ENCODE results near the gene VPS45.

VPS45 gene

DNA sequence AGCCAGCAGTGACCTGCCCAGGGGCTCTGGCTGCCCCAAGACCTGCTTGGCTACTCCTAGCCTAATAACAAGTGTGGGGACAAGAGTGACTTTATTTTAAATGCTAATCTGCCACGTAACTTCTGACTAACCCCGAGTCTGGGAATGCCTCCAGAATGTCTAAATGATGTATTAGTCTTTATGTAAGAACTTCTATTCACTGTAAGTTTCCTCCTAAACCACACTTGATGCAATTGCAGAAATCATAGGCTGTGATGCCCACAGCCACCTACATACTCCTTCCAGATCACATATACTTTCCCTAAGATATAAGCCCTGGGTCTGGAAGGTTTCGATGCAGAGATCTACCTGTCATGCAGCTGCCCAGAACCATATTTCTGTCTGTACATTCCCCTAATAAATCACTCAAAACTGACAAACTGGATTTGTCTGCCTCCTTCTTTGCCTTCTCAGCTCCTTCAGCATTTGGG is 5.9 kb upstream of the VPS45 start:
- Histone ChIP-seq H3K9me2 (replicated peaks; ENCODE audit: insufficient read depth, low read length) (no peaks in the 10 kb centered on the region), H3K9me3 (ENCODE audit: insufficient read depth, low read length) (no peaks in the 10 kb centered on the region), H3K4me2 (ENCODE audit: low read depth, low read length, poor library complexity, severe bottlenecking) (no peak overlapping the region), H3K79me2 (ENCODE audit: insufficient read depth, low read length) (no peaks in the 10 kb centered on the region), H4K20me1 (ENCODE audit: low read depth, low read length) (no peaks in the 10 kb centered on the region), H3K36me3 (ENCODE audit: low read length) (no peaks in the 10 kb centered on the region), H3F3A (ENCODE audit: insufficient read depth) (peaks cover 7% of the 10 kb centered on the region; the same call in 1 of the 2 replicates), H3K27ac (ENCODE audit: low read depth, low read length) (no peak overlapping the region), H2AFZ (ENCODE audit: low read depth, low read length, severe bottlenecking) (no peak overlapping the region), H3K27me3 (ENCODE audit: low read length) (0 out of 2 replicates have a peak, but pooled peaks cover 4% of the 10 kb centered on the region), H3K4me3 (ENCODE audit: insufficient read depth, low read length, poor library complexity, severe bottlenecking) (no peak overlapping the region), H3K9ac (ENCODE audit: low read length) (no peak overlapping the region)
- no peak for TF ChIP-seq EZH2phosphoT487 (conservative IDR thresholded peaks at IDR 0.05; ENCODE audit: low read length)
- TF ChIP-seq, protein P1, sequence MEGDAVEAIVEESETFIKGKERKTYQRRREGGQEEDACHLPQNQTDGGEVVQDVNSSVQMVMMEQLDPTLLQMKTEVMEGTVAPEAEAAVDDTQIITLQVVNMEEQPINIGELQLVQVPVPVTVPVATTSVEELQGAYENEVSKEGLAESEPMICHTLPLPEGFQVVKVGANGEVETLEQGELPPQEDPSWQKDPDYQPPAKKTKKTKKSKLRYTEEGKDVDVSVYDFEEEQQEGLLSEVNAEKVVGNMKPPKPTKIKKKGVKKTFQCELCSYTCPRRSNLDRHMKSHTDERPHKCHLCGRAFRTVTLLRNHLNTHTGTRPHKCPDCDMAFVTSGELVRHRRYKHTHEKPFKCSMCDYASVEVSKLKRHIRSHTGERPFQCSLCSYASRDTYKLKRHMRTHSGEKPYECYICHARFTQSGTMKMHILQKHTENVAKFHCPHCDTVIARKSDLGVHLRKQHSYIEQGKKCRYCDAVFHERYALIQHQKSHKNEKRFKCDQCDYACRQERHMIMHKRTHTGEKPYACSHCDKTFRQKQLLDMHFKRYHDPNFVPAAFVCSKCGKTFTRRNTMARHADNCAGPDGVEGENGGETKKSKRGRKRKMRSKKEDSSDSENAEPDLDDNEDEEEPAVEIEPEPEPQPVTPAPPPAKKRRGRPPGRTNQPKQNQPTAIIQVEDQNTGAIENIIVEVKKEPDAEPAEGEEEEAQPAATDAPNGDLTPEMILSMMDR (IDR thresholded peaks at IDR 0.05; ENCODE audit: insufficient read depth, low read length, poor library complexity, severe bottlenecking), result no peak

DNA sequence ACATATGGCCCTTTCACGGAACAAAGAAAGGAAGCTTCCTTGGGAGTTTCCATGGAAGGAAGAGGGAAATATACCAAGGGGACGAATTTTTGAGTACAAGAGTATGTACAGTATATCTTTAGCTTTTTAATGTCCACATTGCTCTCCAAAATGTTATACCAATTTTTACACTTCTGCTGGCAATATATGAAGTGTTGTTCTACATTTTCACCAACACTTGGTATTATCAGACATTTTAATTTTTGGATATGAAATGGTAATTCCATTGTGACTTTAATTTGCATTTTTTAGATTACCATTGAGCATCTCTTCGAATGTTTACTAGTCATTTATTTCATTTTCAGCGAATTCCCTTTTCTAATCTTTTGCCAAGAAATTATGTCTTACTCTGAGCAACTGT is 5.5 kb upstream of the VPS45 start:
- Histone ChIP-seq H3K9me3 (ENCODE audit: insufficient read depth, low read length) (no peaks in the 10 kb centered on the region), H3K79me2 (ENCODE audit: insufficient read depth, low read length) (no peaks in the 10 kb centered on the region), H3K9me2 (replicated peaks; ENCODE audit: insufficient read depth, low read length) (no peaks in the 10 kb centered on the region), H3K9ac (ENCODE audit: low read length) (no peak overlapping the region), H4K20me1 (ENCODE audit: low read depth, low read length) (no peaks in the 10 kb centered on the region), H3F3A (ENCODE audit: insufficient read depth) (peaks cover 7% of the 10 kb centered on the region; the same call in 1 of the 2 replicates), H3K4me2 (ENCODE audit: low read depth, low read length, poor library complexity, severe bottlenecking) (no peak overlapping the region), H3K36me3 (ENCODE audit: low read length) (no peaks in the 10 kb centered on the region), H3K27ac (ENCODE audit: low read depth, low read length) (no peak overlapping the region), H2AFZ (ENCODE audit: low read depth, low read length, severe bottlenecking) (no peak overlapping the region), H3K27me3 (ENCODE audit: low read length) (0 out of 2 replicates have a peak, but pooled peaks cover 4% of the 10 kb centered on the region), H3K4me3 (ENCODE audit: insufficient read depth, low read length, poor library complexity, severe bottlenecking) (no peak overlapping the region)
- TF ChIP-seq, protein P1 (IDR thresholded peaks at IDR 0.05; ENCODE audit: insufficient read depth, low read length, poor library complexity, severe bottlenecking), result no peak

DNA sequence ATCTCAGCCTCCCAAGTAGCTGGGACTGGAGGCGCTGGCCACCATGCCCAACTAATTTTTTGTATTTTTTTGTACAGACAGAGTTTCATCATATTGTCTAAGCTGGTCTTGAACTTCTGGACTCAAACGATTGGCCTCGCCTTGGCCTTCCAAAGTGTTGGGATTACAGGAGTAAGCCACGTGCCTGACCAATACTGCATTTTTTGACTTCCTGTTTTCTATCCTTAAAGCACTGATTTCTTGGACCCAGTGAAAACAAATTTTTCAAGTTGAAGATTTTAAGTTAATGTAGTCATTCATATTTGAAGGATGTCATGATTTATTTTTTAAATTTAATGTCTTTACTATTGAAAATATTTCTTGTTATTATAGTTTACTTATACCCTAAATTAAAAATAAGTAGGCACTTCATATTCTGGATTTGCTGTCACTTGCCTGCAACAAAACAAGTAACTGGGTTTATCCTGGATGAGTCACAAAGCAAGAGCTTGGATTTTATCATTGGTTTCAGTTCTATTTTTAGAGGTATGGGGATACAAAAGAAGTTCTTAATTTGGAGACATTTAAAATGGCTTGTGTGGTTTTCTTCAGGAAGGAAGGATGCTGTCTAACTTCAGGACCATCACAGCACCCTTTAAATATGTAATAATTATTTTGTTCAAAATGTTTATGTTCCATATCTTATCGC is 2.2 kb upstream of the VPS45 start:
- Histone ChIP-seq H3K36me3 (ENCODE audit: low read length) (no peaks in the 10 kb centered on the region), H3K4me2 (ENCODE audit: low read depth, low read length, poor library complexity, severe bottlenecking) (peak overlapping the region; percentile 92), H3K9me2 (replicated peaks; ENCODE audit: insufficient read depth, low read length) (no peaks in the 10 kb centered on the region), H3K27me3 (ENCODE audit: low read length) (0 out of 2 replicates have a peak, but pooled peaks cover 4% of the 10 kb centered on the region), H3K9ac (ENCODE audit: low read length) (no peak overlapping the region), H2AFZ (ENCODE audit: low read depth, low read length, severe bottlenecking) (no peak overlapping the region), H3K9me3 (ENCODE audit: insufficient read depth, low read length) (no peaks in the 10 kb centered on the region), H3K79me2 (ENCODE audit: insufficient read depth, low read length) (no peaks in the 10 kb centered on the region), H3K4me3 (ENCODE audit: insufficient read depth, low read length, poor library complexity, severe bottlenecking) (no peak overlapping the region), H3F3A (ENCODE audit: insufficient read depth) (peaks cover 22% of the 10 kb centered on the region), H3K27ac (ENCODE audit: low read depth, low read length) (no peak overlapping the region), H4K20me1 (ENCODE audit: low read depth, low read length) (no peaks in the 10 kb centered on the region)
- TF ChIP-seq EZH2phosphoT487 (conservative IDR thresholded peaks at IDR 0.05; ENCODE audit: low read length), result no peak
- TF ChIP-seq, protein P1 (IDR thresholded peaks at IDR 0.05; ENCODE audit: insufficient read depth, low read length, poor library complexity, severe bottlenecking), result no peak

Measured in SU-DHL-6 (cell line).